PC-9 (cell line): ENCODE measurements around the gene PDE4D.

Source experiments
- CTCF ChIP-seq: fragments of 200-600 bp; sonication (generic); conservative IDR thresholded peaks from 2 replicates; pipeline ENCODE4 v1.6.1; 2017; ENCODE audit warnings: mixed run types, antibody characterized with exemption, mild to moderate bottlenecking, moderate library complexity
- EZH2 ChIP-seq: fragments of 200-600 bp; sonication (generic); IDR thresholded peaks from 2 replicates; pipeline ENCODE4 v1.8.0; 2017; ENCODE audit warnings: antibody characterized with exemption, low read depth

DNA sequence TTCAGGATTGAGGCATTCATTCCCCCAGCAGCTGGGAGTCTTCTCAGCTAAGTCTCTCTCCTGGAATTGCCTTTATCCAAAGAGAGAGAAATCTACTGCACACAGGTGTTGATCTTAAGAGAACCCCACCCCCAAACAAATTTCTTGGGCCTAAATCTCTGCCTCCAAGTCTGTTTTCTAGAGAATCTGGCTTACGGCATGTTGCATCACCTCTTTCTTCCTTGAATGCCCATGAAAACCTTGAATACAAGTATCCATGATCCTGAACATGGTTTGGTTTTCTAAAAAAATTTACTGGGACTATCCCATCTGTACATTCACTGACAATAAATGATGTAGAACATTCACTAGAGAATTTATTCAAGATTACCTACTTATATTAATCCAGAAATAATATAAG lies 401.6 kb downstream of the PDE4D start:
- TF ChIP-seq CTCF (no peak), EZH2 (no peak)
